HEK293T (cell line): ENCODE data around the gene TMTC1.

Source experiments
- CTCF ChIA-PET: fragments of 350-600 bp; formaldehyde crosslinking; extraction: SDS; loops from one replicate; lab custom pipeline; 2021; ENCODE audit warnings: antibody characterized with exemption, inconsistent platforms; lab: Yijun Ruan, JAX
- POLR2A ChIA-PET: fragments of 350-600 bp; formaldehyde crosslinking; extraction: SDS; loops from one replicate; lab custom pipeline; 2020; ENCODE audit warnings: antibody characterized with exemption, inconsistent platforms; lab: Yijun Ruan, JAX
- DNase-seq: peaks from one replicate; pipeline ENCODE4 v3.0.0; 2012; ENCODE audit warnings: mixed read lengths; ENCODE audit errors: extremely low spot score
- ARNT ChIP-seq: fragments of 450-650 bp; IDR thresholded peaks from 2 replicates; pipeline ENCODE4 v1.6.1; 2017; ENCODE audit warnings: mild to moderate bottlenecking
- BHLHE40 ChIP-seq: fragments of 450-650 bp; IDR thresholded peaks from 2 replicates; pipeline ENCODE4 v1.6.1; 2016; ENCODE audit warnings: mild to moderate bottlenecking, moderate library complexity, borderline replicate concordance
- CTBP1 ChIP-seq: fragments of 450-650 bp; IDR thresholded peaks from 2 replicates; pipeline ENCODE4 v1.6.1; 2016; ENCODE audit warnings: borderline replicate concordance
- ELF4 ChIP-seq: fragments of 450-650 bp; IDR thresholded peaks from 2 replicates; pipeline ENCODE4 v1.6.1; 2017; ENCODE audit warnings: antibody characterized with exemption
- FOXA1 ChIP-seq: fragments of 450-650 bp; IDR thresholded peaks from 2 replicates; pipeline ENCODE4 v1.6.1; 2016; ENCODE audit warnings: mild to moderate bottlenecking
- FOXK2 ChIP-seq: fragments of 450-650 bp; IDR thresholded peaks from 2 replicates; pipeline ENCODE4 v1.6.1; 2016; ENCODE audit warnings: mild to moderate bottlenecking
- FOXM1 ChIP-seq: fragments of 450-650 bp; IDR thresholded peaks from 2 replicates; pipeline ENCODE4 v1.6.1; 2017; ENCODE audit warnings: mild to moderate bottlenecking, borderline replicate concordance
- HDGF ChIP-seq: fragments of 450-650 bp; IDR thresholded peaks from 2 replicates; pipeline ENCODE4 v1.6.1; 2017; ENCODE audit warnings: antibody characterized with exemption, borderline replicate concordance
- L3MBTL2 ChIP-seq: fragments of 450-650 bp; conservative IDR thresholded peaks from 2 replicates; pipeline ENCODE4 v1.6.1; 2016; ENCODE audit warnings: mild to moderate bottlenecking
- LEF1 ChIP-seq: fragments of 450-650 bp; IDR thresholded peaks from 2 replicates; pipeline ENCODE4 v1.6.1; 2017; ENCODE audit warnings: mild to moderate bottlenecking, borderline replicate concordance
- NFRKB ChIP-seq: fragments of 450-650 bp; IDR thresholded peaks from 2 replicates; pipeline ENCODE4 v1.6.1; 2016; ENCODE audit warnings: mild to moderate bottlenecking, moderate library complexity
- SP1 ChIP-seq: fragments of 450-650 bp; IDR thresholded peaks from 2 replicates; pipeline ENCODE4 v1.6.1; 2017
- SUZ12 ChIP-seq: fragments of 450-650 bp; IDR thresholded peaks from 2 replicates; pipeline ENCODE4 v1.6.1; 2016; ENCODE audit warnings: mild to moderate bottlenecking
- TARDBP ChIP-seq: fragments of 450-650 bp; IDR thresholded peaks from 2 replicates; pipeline ENCODE4 v1.6.1; 2016
- ZNF384 ChIP-seq: fragments of 450-650 bp; IDR thresholded peaks from 2 replicates; pipeline ENCODE4 v1.6.1; 2016
- TF ChIP-seq, protein P1 (sequence below): fragments of 450-650 bp; IDR thresholded peaks from 2 replicates; pipeline ENCODE4 v1.6.1; 2016

Gene TMTC1

GRCh38 chr12:29625359-29625953 lies 158.3 kb downstream of the TMTC1 start:
- POLR2A ChIA-PET: no interaction called here
- CTCF ChIA-PET: interaction anchor here (0.9 kb wide), 1 partner anchor 100 kb away, joined by 3 read pairs; no protein-coding TSS in a partner anchor
- TF ChIP-seq CTBP1 (no peak), SUZ12 (no peak), ZNF384 (no peak)
- TF ChIP-seq, protein P1, sequence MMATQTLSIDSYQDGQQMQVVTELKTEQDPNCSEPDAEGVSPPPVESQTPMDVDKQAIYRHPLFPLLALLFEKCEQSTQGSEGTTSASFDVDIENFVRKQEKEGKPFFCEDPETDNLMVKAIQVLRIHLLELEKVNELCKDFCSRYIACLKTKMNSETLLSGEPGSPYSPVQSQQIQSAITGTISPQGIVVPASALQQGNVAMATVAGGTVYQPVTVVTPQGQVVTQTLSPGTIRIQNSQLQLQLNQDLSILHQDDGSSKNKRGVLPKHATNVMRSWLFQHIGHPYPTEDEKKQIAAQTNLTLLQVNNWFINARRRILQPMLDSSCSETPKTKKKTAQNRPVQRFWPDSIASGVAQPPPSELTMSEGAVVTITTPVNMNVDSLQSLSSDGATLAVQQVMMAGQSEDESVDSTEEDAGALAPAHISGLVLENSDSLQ: no peak
- DNase-seq: no peak

DNA sequence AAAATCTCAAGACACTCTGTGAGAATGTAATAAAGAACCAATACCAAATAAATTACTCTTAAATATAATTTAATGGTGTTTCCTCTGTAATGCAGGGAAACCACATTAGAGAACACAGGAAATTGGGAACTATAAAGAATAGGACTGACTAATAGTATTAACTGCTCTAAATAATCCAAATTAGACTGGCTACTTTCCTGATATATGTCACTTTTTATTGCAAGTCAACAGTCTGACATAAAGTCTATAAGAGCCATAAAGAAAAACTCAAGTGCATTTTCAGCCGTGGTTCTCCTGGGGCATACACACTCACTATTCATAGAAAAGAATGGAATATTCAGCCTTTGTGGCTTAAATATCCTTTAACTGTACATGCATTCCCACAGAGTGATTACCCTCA lies 161.5 kb downstream of the TMTC1 start:
- no peak for TF ChIP-seq LEF1
- TF ChIP-seq TARDBP: no peak
- no peak for TF ChIP-seq L3MBTL2
- CTCF ChIA-PET: no interaction called here
- POLR2A ChIA-PET: no interaction called here
- no peak for DNase-seq

GRCh38 chr12:29620030-29620429 lies 163.7 kb downstream of the TMTC1 start:
- TF ChIP-seq ZNF384: no peak
- TF ChIP-seq LEF1: no peak
- TF ChIP-seq FOXA1: no peak
- no peak for TF ChIP-seq ARNT
- ChIA-PET POLR2A (no interaction called here), CTCF (no interaction called here)
- DNase-seq: no peak

GRCh38 chr12:29617407-29617803 lies 166.3 kb downstream of the TMTC1 start:
- POLR2A ChIA-PET: no interaction called here
- CTCF ChIA-PET: no interaction called here
- DNase-seq: no peak
- TF ChIP-seq FOXK2 (no peak), ARNT (no peak), HDGF (no peak), ELF4 (no peak), TARDBP (no peak), CTBP1 (no peak), ZNF384 (no peak), L3MBTL2 (no peak), FOXM1 (no peak), BHLHE40 (no peak)

- TF ChIP-seq ELF4 (no peak), ARNT (no peak), TARDBP (no peak), L3MBTL2 (no peak), HDGF (no peak), ZNF384 (no peak), FOXA1 (no peak), NFRKB (no peak), FOXK2 (no peak)
- TF ChIP-seq, protein P1: no peak
- ChIA-PET CTCF (no interaction called here), POLR2A (no interaction called here)
- no peak for DNase-seq
Observed at GRCh38 chr12:29616664-29617406, 166.9 kb downstream of the TMTC1 start.

- DNase-seq: no peak
- TF ChIP-seq SUZ12: no peak
- no peak for TF ChIP-seq NFRKB
- TF ChIP-seq CTBP1: no peak
- no peak for TF ChIP-seq FOXA1
- TF ChIP-seq SP1: no peak
- no peak for TF ChIP-seq TARDBP
- TF ChIP-seq ELF4: no peak
- TF ChIP-seq, protein P1: no peak
- TF ChIP-seq L3MBTL2: no peak
- TF ChIP-seq FOXK2: no peak
- ChIA-PET CTCF (no interaction called here), POLR2A (no interaction called here)
Observed at GRCh38 chr12:29614694-29615325, 168.9 kb downstream of the TMTC1 start.

GRCh38 chr12:29612912-29613311 lies 170.8 kb downstream of the TMTC1 start:
- DNase-seq: no peak
- TF ChIP-seq TARDBP (no peak), LEF1 (no peak), NFRKB (no peak), FOXA1 (no peak)
- ChIA-PET POLR2A (no interaction called here), CTCF (no interaction called here)
